Endothelial cell (in vitro differentiated cells): ENCODE results near the gene SP8. TPM values are rescaled to one million over a fixed set of nuclear protein-coding genes. Genes with fewer than 3 reads are reported as not detected.
A peak's percentile ranks its signal among the peaks of the same experiment; 100 is the strongest.

Experiments
- DNase-seq: peaks from one replicate; pipeline ENCODE4 v3.0.0; 2021; ENCODE audit warnings: low spot score
- H3K27ac Mint-ChIP-seq: one replicate; pipeline ENCODE4 v1.8.0; 2021; ENCODE audit warnings: mixed read lengths, inconsistent platforms; ENCODE audit not compliant: unreplicated experiment
- H3K27me3 Mint-ChIP-seq: one replicate; pipeline ENCODE4 v1.8.0; 2021; ENCODE audit warnings: mild to moderate bottlenecking, moderate library complexity, mixed read lengths, inconsistent platforms; ENCODE audit not compliant: unreplicated experiment
- H3K36me3 Mint-ChIP-seq: one replicate; pipeline ENCODE4 v1.8.0; 2021; ENCODE audit warnings: mild to moderate bottlenecking, low read depth, mixed read lengths, inconsistent platforms; ENCODE audit not compliant: unreplicated experiment
- H3K4me1 Mint-ChIP-seq: one replicate; pipeline ENCODE4 v1.8.0; 2021; ENCODE audit warnings: mild to moderate bottlenecking, mixed read lengths, inconsistent platforms; ENCODE audit not compliant: unreplicated experiment
- H3K4me3 Mint-ChIP-seq: one replicate; pipeline ENCODE4 v1.8.0; 2021; ENCODE audit warnings: mild to moderate bottlenecking, mixed read lengths, inconsistent platforms; ENCODE audit not compliant: unreplicated experiment
- H3K9me3 Mint-ChIP-seq: one replicate; pipeline ENCODE4 v1.8.0; 2021; ENCODE audit warnings: mixed read lengths, inconsistent platforms; ENCODE audit not compliant: unreplicated experiment
- total RNA-seq: library from RNA; stranded (reverse); fragmentation: NEBNext Ultra II Directional; extraction: Animal tissue kit (Norgen Biotek cat#: 25700); gene quantifications from one replicate; pipeline ENCODE4 v1.2.1, GENCODE V29; 2021; ENCODE audit not compliant: unreplicated experiment
- TF ChIP-seq, protein P1 (sequence below): fragments of 200-600 bp; sonication (generic); IDR thresholded peaks from one replicate; pipeline ENCODE4 v1.5.0; 2021; ENCODE audit warnings: antibody characterized with exemption; ENCODE audit not compliant: unreplicated experiment

The SP8 gene
- total RNA-seq, 1 donor from 2014 or later = 0.82 TPM

DNA sequence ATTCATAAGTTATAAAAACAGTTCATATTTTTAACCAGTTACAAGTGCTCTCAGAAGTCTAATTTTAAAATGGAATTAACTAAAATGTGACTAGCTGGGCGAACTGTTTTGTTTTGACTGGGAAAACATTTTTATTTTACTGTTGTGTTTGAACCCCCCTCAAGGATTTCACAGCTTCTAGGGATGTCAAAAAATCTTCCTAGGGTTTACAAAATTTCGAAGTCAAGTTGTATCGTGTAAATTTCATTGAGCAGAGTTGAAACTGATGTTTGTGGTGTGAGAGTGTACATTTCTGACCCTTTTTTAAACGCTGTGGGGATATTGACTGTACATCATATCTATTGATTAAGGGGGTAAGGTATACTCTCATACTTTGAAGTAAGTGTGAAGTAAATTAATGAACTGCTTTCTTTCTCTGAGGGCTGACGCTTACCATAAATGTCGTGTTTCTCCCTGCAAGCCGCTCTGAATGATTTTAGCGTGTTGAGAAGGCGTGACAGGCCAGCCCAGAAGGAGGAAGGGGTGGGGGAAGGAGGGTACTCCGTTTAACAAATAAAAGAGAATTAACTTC, 1.8 kb upstream of the SP8 start:
- TF ChIP-seq, protein P1, sequence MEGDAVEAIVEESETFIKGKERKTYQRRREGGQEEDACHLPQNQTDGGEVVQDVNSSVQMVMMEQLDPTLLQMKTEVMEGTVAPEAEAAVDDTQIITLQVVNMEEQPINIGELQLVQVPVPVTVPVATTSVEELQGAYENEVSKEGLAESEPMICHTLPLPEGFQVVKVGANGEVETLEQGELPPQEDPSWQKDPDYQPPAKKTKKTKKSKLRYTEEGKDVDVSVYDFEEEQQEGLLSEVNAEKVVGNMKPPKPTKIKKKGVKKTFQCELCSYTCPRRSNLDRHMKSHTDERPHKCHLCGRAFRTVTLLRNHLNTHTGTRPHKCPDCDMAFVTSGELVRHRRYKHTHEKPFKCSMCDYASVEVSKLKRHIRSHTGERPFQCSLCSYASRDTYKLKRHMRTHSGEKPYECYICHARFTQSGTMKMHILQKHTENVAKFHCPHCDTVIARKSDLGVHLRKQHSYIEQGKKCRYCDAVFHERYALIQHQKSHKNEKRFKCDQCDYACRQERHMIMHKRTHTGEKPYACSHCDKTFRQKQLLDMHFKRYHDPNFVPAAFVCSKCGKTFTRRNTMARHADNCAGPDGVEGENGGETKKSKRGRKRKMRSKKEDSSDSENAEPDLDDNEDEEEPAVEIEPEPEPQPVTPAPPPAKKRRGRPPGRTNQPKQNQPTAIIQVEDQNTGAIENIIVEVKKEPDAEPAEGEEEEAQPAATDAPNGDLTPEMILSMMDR = no peak
- no peaks in the 10 kb centered on the region for H3K9me3 Mint-ChIP-seq
- peaks cover 36% of the 10 kb centered on the region for H3K4me1 Mint-ChIP-seq
- no peak overlapping the region for H3K27ac Mint-ChIP-seq
- H3K36me3 Mint-ChIP-seq = no peaks in the 10 kb centered on the region
- no peak overlapping the region for H3K4me3 Mint-ChIP-seq
- DNase-seq = no peak
- peaks cover 22% of the 10 kb centered on the region for H3K27me3 Mint-ChIP-seq

DNA sequence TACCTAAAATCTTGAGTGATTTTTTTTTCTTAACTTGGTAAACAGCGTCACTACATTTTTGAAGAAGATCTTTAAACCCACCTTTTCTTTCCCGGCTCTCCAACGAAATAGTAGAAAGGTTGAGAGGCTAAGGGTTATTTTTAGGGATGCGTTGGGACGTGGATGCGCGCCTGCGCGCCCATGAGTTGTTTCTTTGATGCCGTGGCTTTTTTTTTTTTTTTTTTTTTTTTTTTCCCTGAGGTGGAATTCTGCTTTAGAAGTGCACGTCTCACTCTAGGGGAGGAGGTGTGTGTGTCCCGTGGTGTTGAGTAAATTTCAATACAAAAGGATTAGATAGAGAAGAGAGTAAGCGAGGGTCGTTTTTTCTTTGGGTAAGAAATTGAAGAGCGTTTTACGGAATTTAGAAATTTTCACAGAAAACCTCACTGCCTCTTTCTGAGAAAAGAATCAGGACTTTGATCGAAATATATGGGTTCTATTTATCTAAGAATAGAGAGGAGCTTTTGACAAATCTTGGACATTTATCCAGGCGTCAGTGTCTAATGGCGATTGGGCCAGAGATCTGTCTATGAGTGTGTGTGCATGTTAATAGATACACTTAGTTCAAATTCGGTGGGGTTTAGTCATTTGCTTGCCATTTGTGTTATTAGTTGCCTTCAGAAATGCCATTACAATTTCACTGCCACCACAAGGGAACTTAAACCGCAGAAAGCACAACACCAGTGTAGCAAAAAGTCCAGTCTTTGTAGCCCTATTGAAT, 1.2 kb upstream of the SP8 start:
- Mint-ChIP-seq H3K27me3 (peaks cover 20% of the 10 kb centered on the region), H3K9me3 (no peaks in the 10 kb centered on the region), H3K36me3 (no peaks in the 10 kb centered on the region), H3K4me3 (peak overlapping the region; percentile 93), H3K27ac (no peak overlapping the region), H3K4me1 (peaks cover 36% of the 10 kb centered on the region)
- no peak for DNase-seq
- TF ChIP-seq, protein P1 = no peak

DNA sequence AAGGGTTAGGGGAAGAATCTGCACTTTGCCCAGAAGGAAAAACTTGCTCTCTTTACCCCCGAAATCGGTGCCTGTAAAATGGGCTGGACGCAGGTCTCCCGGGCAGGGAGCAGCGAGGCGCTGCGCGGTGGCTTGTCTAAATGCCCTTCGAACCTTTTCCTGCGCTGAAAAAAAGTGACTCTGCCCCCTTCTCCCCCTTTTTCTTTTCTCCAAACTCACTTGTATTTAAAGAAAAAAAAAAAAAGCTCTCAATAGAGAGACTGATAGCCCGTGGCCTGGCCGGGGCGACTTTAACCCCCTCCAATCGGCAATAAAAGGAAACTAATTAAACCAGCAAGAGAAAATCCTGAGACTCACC, 286 bp downstream of the SP8 start:
- Mint-ChIP-seq H3K4me3 (peak overlapping the region; percentile 93), H3K9me3 (no peaks in the 10 kb centered on the region), H3K4me1 (peaks cover 34% of the 10 kb centered on the region), H3K27me3 (peaks cover 15% of the 10 kb centered on the region), H3K36me3 (no peaks in the 10 kb centered on the region), H3K27ac (peak overlapping the region; percentile 30)
- DNase-seq = no peak
- TF ChIP-seq, protein P1 = no peak

DNA sequence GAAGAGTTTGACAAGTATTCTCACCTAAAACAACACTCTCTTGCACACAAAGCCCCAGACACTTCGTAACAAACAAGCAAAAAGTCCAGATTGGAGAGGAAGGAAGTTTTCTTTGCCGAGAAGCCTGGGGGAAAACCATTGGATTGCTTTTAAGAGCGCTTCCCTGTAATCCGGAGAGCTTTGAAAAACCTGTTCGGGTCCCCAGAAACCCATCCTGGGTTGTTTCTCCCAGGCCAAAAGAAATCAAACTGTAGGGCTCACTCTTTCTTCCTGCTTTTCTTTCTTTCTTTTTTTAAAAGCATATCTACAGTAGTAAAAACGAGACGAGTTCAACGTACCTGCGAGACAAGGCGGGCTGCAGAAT, 655 bp downstream of the SP8 start:
- Mint-ChIP-seq H3K27ac (peak overlapping the region; percentile 30), H3K27me3 (peaks cover 13% of the 10 kb centered on the region), H3K36me3 (no peaks in the 10 kb centered on the region), H3K4me1 (peaks cover 31% of the 10 kb centered on the region), H3K4me3 (peak overlapping the region; percentile 93), H3K9me3 (no peaks in the 10 kb centered on the region)
- TF ChIP-seq, protein P1 = no peak
- DNase-seq = no peak
